KMS-11 (cell line): ENCODE measurements around the gene ZYG11B.
A peak's percentile ranks its signal among the peaks of the same experiment; 100 is the strongest.
"Not testable (repeated sequence)": the region's sequence is repeated elsewhere in the genome, so short reads cannot be mapped to it uniquely, and the experiment has no call there.

ENCODE experiments used
- H2AFZ ChIP-seq: fragments of 200-600 bp; sonication (generic); 2 replicates; pipeline ENCODE4 v1.6.1; 2016; ENCODE audit warnings: antibody characterized with exemption, mixed run types, low read depth
- H3K27ac ChIP-seq: fragments of 200-600 bp; sonication (generic); 2 replicates; pipeline ENCODE4 v1.6.1; 2016; ENCODE audit warnings: mild to moderate bottlenecking, mixed run types
- H3K27me3 ChIP-seq: fragments of 200-600 bp; sonication (generic); 2 replicates; pipeline ENCODE4 v1.6.1; 2017; ENCODE audit warnings: mild to moderate bottlenecking, low read depth, mixed run types, moderate library complexity; ENCODE audit not compliant: insufficient read depth
- H3K36me3 ChIP-seq: fragments of 200-600 bp; sonication (generic); 2 replicates; pipeline ENCODE4 v1.6.1; 2017; ENCODE audit warnings: mild to moderate bottlenecking, mixed run types; ENCODE audit not compliant: insufficient read depth
- H3K4me1 ChIP-seq: fragments of 200-600 bp; sonication (generic); 2 replicates; pipeline ENCODE4 v1.6.1; 2016; ENCODE audit warnings: mild to moderate bottlenecking, low read depth, mixed run types; ENCODE audit not compliant: poor library complexity, severe bottlenecking
- H3K4me2 ChIP-seq: fragments of 200-600 bp; sonication (generic); 2 replicates; pipeline ENCODE4 v1.7.0; 2016; ENCODE audit warnings: mild to moderate bottlenecking, mixed run types
- H3K4me3 ChIP-seq: fragments of 200-600 bp; sonication (generic); IDR thresholded peaks from 2 replicates; pipeline ENCODE4 v1.6.1; 2017; ENCODE audit warnings: low read depth, low read length, mixed read lengths; ENCODE audit not compliant: insufficient read depth
- H3K79me2 ChIP-seq: fragments of 200-600 bp; sonication (generic); 2 replicates; pipeline ENCODE4 v1.6.1; 2016; ENCODE audit warnings: low read depth, mixed run types; ENCODE audit not compliant: insufficient read depth
- H3K9ac ChIP-seq: fragments of 200-600 bp; sonication (generic); 2 replicates; pipeline ENCODE4 v1.6.1; 2016; ENCODE audit warnings: mild to moderate bottlenecking, mixed run types
- H4K20me1 ChIP-seq: fragments of 200-600 bp; sonication (generic); 2 replicates; pipeline ENCODE4 v1.6.1; 2016; ENCODE audit warnings: mild to moderate bottlenecking, mixed run types; ENCODE audit not compliant: insufficient read depth
- TF ChIP-seq, protein P1 (sequence below): fragments of 200-600 bp; sonication (generic); conservative IDR thresholded peaks from 2 replicates; pipeline ENCODE4 v1.6.1; 2017; ENCODE audit warnings: low read depth, mild to moderate bottlenecking, antibody characterized with exemption, low read length, moderate library complexity, mixed read lengths

Gene ZYG11B

DNA sequence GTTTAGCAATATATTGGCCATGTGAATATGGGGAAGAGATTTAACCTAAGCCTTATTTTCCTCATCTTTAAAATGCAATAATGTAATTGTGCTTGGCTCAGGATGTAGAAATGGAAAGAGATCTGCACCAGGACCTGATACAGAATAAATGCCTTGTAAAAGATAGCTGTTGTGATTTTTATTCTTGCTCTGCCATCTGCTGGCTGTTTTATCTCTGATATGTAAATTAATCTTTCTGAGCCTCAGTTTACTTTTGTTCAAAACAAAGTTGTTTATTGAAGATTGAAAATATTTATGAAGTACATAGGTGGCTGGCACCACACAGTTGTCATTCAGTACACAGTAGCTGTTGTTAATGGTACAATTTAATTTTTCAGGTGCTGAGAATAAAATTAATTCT is 21.9 kb downstream of the ZYG11B start:
- no peak overlapping the region for H3K4me2 ChIP-seq
- no peaks in the 10 kb centered on the region for H3K27me3 ChIP-seq
- H2AFZ ChIP-seq, result no peak overlapping the region
- H3K27ac ChIP-seq, result no peak overlapping the region
- H3K79me2 ChIP-seq, result no peaks in the 10 kb centered on the region
- H3K4me3 ChIP-seq, result no peak overlapping the region
- no peaks in the 10 kb centered on the region for H3K36me3 ChIP-seq
- H4K20me1 ChIP-seq, result no peaks in the 10 kb centered on the region
- no peak overlapping the region for H3K9ac ChIP-seq
- TF ChIP-seq, protein P1, sequence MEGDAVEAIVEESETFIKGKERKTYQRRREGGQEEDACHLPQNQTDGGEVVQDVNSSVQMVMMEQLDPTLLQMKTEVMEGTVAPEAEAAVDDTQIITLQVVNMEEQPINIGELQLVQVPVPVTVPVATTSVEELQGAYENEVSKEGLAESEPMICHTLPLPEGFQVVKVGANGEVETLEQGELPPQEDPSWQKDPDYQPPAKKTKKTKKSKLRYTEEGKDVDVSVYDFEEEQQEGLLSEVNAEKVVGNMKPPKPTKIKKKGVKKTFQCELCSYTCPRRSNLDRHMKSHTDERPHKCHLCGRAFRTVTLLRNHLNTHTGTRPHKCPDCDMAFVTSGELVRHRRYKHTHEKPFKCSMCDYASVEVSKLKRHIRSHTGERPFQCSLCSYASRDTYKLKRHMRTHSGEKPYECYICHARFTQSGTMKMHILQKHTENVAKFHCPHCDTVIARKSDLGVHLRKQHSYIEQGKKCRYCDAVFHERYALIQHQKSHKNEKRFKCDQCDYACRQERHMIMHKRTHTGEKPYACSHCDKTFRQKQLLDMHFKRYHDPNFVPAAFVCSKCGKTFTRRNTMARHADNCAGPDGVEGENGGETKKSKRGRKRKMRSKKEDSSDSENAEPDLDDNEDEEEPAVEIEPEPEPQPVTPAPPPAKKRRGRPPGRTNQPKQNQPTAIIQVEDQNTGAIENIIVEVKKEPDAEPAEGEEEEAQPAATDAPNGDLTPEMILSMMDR, result peak; percentile 50
- H3K4me1 ChIP-seq, result no peaks in the 10 kb centered on the region

DNA sequence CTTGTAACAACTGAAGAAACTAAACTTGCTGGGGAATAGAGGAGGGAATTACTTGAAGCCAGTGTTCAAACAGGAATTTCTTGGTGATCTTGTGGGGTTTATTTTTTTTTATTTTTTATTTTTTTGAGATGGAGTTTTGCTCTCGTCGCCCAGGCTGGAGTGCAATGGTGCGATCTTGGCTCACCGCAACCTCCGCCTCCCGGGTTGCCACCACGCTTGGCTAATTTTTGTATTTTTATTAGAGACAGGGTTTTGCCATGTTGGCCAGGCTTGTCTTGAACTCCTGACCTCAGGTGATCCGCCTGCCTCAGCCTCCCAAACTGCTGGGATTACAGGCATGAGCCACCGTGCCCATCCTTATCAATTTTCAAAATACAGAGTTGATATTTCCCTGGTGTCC is 23.2 kb downstream of the ZYG11B start:
- H3K4me3 ChIP-seq, H3K79me2 ChIP-seq, H3K36me3 ChIP-seq, H3K27ac ChIP-seq, H4K20me1 ChIP-seq, H3K9ac ChIP-seq, H3K27me3 ChIP-seq, H2AFZ ChIP-seq, H3K4me1 ChIP-seq, H3K4me2 ChIP-seq: not testable (repeated sequence)

DNA sequence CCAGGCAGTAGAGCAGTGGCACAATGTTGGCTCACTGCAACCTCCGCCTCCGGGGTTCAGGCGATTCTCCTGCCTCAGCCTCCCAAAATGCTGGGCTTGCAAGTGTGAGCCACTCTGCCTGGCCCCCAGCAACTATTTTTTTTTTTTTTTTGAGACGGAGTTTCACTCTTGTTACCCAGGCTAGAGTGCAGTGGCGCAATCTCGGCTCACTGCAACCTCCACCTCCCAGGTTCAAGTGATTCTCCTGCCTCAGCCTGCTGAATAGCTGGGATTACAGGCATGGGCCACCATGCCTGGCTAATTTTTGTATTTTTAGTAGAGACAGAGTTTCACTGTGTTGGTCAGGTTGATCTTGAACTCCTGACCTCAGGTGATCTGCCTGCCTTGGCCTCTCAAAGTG is 23.9 kb downstream of the ZYG11B start:
- not testable (repeated sequence) for H4K20me1 ChIP-seq, H2AFZ ChIP-seq, H3K27ac ChIP-seq, H3K9ac ChIP-seq, H3K27me3 ChIP-seq, H3K4me3 ChIP-seq, H3K4me1 ChIP-seq, H3K4me2 ChIP-seq, H3K79me2 ChIP-seq, H3K36me3 ChIP-seq

DNA sequence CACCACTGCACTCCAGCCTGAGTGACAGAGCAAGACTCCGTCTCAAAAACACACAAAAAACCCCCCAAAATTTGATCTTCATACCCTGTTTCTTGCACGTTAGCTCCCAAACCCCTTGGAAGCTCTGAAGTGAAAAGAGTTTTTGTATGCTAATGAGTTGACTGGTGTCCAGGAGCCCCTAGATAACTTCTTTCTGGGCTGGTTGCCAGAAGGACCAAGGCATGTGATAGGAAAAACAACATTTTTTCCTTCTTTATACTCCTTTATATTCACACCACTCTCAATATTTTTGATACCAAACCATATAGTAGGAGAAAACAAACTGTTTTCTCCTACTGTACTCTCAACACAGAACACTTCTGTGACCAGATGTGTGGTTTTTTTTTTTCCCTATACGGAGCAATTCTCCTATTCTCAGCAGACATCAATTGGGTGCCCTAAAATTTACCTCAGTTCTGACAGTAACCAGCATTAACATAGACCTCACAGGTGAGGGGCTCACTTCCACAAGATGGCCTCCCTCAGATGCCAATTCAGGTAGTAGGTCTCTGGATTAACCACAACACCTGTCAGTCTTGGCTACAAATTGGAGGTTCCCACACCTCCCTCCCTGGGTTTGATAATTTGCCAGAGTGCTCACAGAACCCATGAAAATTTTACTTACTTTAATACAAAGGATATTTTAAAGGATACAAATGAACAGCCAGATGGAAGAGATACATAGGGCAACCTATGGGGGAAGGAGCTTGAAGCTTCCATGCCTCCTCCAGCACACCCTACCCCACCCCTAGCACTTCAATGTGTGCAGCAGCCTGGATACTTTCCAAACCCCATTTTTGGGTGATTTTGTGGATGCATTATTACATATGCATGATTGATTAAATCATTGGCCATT is 25.6 kb downstream of the ZYG11B start:
- H3K9ac ChIP-seq, result no peak overlapping the region
- H3K4me1 ChIP-seq, result no peaks in the 10 kb centered on the region
- H3K4me2 ChIP-seq, result no peak overlapping the region
- H3K27ac ChIP-seq, result no peak overlapping the region
- no peak overlapping the region for H3K4me3 ChIP-seq
- no peak overlapping the region for H2AFZ ChIP-seq
- H4K20me1 ChIP-seq, result no peaks in the 10 kb centered on the region
- no peaks in the 10 kb centered on the region for H3K36me3 ChIP-seq
- TF ChIP-seq, protein P1, result no peak
- H3K27me3 ChIP-seq, result no peaks in the 10 kb centered on the region
- H3K79me2 ChIP-seq, result no peaks in the 10 kb centered on the region

DNA sequence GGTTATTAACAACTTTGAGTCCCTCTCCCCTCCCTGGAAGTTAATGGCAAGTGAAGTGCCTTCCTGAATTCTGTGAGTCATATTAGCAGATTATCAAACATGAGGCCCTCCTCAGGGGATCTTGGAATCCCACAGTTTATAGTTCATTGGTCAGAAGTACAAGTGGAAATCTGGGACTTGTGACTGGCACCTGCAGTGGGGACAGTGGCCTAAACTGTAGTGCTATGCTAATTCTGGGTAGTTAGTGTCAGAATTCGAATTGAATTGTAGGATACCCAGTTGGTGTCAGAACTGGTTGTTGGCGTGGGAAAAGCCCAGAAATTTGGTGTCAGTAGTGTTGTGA is 26.2 kb downstream of the ZYG11B start:
- H3K36me3 ChIP-seq, result no peaks in the 10 kb centered on the region
- H4K20me1 ChIP-seq, result no peaks in the 10 kb centered on the region
- no peaks in the 10 kb centered on the region for H3K27me3 ChIP-seq
- no peak overlapping the region for H3K4me2 ChIP-seq
- H3K4me1 ChIP-seq, result no peaks in the 10 kb centered on the region
- TF ChIP-seq, protein P1, result no peak
- no peaks in the 10 kb centered on the region for H3K79me2 ChIP-seq
- no peak overlapping the region for H2AFZ ChIP-seq
- no peak overlapping the region for H3K4me3 ChIP-seq
- H3K27ac ChIP-seq, result no peak overlapping the region
- H3K9ac ChIP-seq, result no peak overlapping the region
